ENCODE measurements around the gene NSG2. TPM values are rescaled to one million over a fixed set of nuclear protein-coding genes. Genes with fewer than 3 reads are reported as not detected.

NSG2 gene
- total and polyA plus RNA-seq, 3 experiments from 2014 or later, result not detected

- Mint-ChIP-seq H3K4me1 (no peaks in the 10 kb centered on the region), H3K27me3 (peaks cover 9% of the 10 kb centered on the region in 2 donors), H3K9me3 (peaks cover 10 to 22% (median 15%) of the 10 kb centered on the region in 5 donors), H3K36me3 (no peaks in the 10 kb centered on the region), H3K4me3 (no peak overlapping the region), H3K27ac (peak overlapping the region in 1 of 8 donors; percentile 83)
- H3K27me3 ChIP-seq (ENCODE audit: insufficient read depth, low read length, poor library complexity, severe bottlenecking), result no peaks in the 10 kb centered on the region
- H3K9me3 ChIP-seq (ENCODE audit: low read length), result no peaks in the 10 kb centered on the region
- ChIA-PET POLR2A (no interaction called here), CTCF (no interaction called here)
- H3K27ac ChIP-seq (ENCODE audit: low read depth, low read length), result no peak overlapping the region
- DNase-seq, result no peak
- H3K4me1 ChIP-seq (ENCODE audit: insufficient read depth, low read length), result no peaks in the 10 kb centered on the region
- H3K36me3 ChIP-seq (ENCODE audit: insufficient read depth, low read length), result no peaks in the 10 kb centered on the region
- no peak overlapping the region for H3K4me3 ChIP-seq (ENCODE audit: low read length)
Observed at GRCh38 chr5:174151599-174152181, 106.2 kb downstream of the NSG2 start.

DNA sequence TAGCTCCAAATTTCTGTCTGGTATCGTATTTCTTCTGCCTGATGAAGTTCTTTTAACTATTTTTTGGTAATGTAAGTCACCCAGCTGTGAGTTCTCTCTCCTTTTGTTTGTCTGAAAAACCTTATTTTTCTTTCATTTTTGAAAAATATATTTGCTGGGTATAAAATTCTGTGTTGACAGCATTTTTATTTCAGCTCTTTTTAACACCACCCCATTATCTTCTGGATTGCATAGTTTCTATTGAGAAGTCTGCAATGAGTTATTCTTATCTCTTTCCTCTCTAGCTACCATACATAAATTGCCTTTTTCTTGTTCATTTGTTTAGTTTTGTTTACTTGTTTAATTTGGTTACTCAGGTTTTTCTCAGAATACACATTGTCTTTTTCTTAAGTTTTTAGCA lies 109.1 kb downstream of the NSG2 start:
- Histone ChIP-seq H3K4me3 (ENCODE audit: low read length) (no peak overlapping the region), H3K4me1 (ENCODE audit: insufficient read depth, low read length) (no peaks in the 10 kb centered on the region), H3K9me3 (ENCODE audit: low read length) (no peaks in the 10 kb centered on the region), H3K27ac (ENCODE audit: low read depth, low read length) (no peak overlapping the region), H3K36me3 (ENCODE audit: insufficient read depth, low read length) (no peaks in the 10 kb centered on the region), H3K27me3 (ENCODE audit: insufficient read depth, low read length, poor library complexity, severe bottlenecking) (no peaks in the 10 kb centered on the region)
- POLR2A ChIA-PET, result no interaction called here
- Mint-ChIP-seq H3K4me3 (no peak overlapping the region), H3K27ac (no peak overlapping the region), H3K9me3 (peaks cover 10 to 29% (median 14%) of the 10 kb centered on the region in 5 donors), H3K4me1 (no peaks in the 10 kb centered on the region), H3K27me3 (peaks cover 0 to 3% of the 10 kb centered on the region in 2 donors), H3K36me3 (no peaks in the 10 kb centered on the region)
- DNase-seq, result no peak
- CTCF ChIA-PET, result no interaction called here

DNA sequence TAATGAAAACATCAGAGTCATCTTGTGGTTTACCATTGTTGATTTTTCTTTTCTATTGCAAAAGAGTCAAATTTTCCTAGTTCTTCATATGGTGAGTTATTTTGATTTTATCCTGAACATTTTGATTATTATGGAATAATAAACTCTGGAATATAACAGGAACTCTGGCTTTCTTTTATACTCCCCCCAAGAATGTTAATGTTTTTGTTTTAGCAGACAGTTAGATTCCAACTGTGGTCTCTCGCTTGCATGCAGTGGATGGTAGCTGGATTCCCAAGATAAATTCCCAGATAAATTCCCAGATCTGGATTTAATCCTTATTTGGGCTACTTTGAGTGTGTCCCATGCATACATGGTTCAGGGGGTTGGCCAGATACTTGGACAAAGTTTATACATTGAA lies 109.8 kb downstream of the NSG2 start:
- Mint-ChIP-seq H3K9me3 (peaks cover 10 to 29% (median 14%) of the 10 kb centered on the region in 5 donors), H3K27me3 (peaks cover 0 to 3% of the 10 kb centered on the region in 2 donors), H3K36me3 (no peaks in the 10 kb centered on the region), H3K4me1 (no peaks in the 10 kb centered on the region), H3K4me3 (no peak overlapping the region), H3K27ac (no peak overlapping the region)
- CTCF ChIA-PET, result no interaction called here
- H3K27ac ChIP-seq (ENCODE audit: low read depth, low read length), result no peak overlapping the region
- no peaks in the 10 kb centered on the region for H3K9me3 ChIP-seq (ENCODE audit: low read length)
- POLR2A ChIA-PET, result no interaction called here
- no peak for DNase-seq
- no peaks in the 10 kb centered on the region for H3K27me3 ChIP-seq (ENCODE audit: insufficient read depth, low read length, poor library complexity, severe bottlenecking)
- no peaks in the 10 kb centered on the region for H3K4me1 ChIP-seq (ENCODE audit: insufficient read depth, low read length)
- no peaks in the 10 kb centered on the region for H3K36me3 ChIP-seq (ENCODE audit: insufficient read depth, low read length)
- no peak overlapping the region for H3K4me3 ChIP-seq (ENCODE audit: low read length)

DNA sequence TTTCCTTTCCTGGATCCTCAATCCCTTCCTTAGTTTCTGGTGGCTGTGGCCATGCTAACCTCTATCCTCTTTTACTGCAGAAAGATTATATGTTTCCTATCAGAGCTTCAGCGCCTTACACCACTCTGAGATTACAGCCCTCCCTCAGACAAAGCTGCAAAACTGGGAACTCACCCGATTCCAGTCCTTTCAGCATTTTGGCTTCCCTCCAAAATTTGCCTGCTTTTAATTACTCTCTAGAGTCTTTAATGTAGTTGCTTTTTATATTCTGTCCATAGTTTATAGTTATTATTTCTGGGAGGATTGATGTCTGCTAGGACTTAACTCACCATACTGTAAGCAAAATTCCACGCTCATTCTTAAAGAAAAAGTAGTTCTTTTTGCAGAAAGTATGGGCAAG lies 110.2 kb downstream of the NSG2 start:
- Histone ChIP-seq H3K4me3 (ENCODE audit: low read length) (no peak overlapping the region), H3K4me1 (ENCODE audit: insufficient read depth, low read length) (no peaks in the 10 kb centered on the region), H3K9me3 (ENCODE audit: low read length) (no peaks in the 10 kb centered on the region), H3K36me3 (ENCODE audit: insufficient read depth, low read length) (no peaks in the 10 kb centered on the region), H3K27ac (ENCODE audit: low read depth, low read length) (no peak overlapping the region), H3K27me3 (ENCODE audit: insufficient read depth, low read length, poor library complexity, severe bottlenecking) (no peaks in the 10 kb centered on the region)
- Mint-ChIP-seq H3K36me3 (no peaks in the 10 kb centered on the region), H3K27me3 (peaks cover 0 to 3% of the 10 kb centered on the region in 2 donors), H3K4me3 (no peak overlapping the region), H3K27ac (no peak overlapping the region), H3K4me1 (no peaks in the 10 kb centered on the region), H3K9me3 (peaks cover 10 to 29% (median 14%) of the 10 kb centered on the region in 5 donors)
- CTCF ChIA-PET, result no interaction called here
- DNase-seq, result no peak
- POLR2A ChIA-PET, result no interaction called here

DNA sequence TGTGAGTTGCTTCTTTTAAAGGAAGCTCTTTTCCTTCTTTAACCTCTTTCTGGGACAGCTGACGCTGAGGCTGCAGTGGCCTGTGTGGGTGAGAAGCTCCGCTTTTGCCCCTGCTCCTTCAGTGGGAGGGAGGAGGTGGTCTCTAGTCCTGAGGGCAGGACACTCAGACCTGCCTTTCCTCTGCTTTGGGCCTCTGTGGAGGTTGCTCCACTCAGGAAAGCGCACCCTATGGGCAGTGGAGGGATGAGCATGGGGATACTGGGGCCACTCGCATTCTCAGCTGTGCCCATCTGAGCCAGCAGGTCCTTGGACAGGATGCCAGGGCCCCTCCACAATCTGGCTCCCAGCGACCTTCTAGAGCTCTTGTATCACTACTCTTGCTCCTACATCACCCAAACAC lies 111.5 kb downstream of the NSG2 start:
- no peak overlapping the region for H3K4me3 Mint-ChIP-seq
- POLR2A ChIA-PET, result no interaction called here
- CTCF ChIA-PET, result no interaction called here
- Histone ChIP-seq H3K4me1 (ENCODE audit: insufficient read depth, low read length) (no peaks in the 10 kb centered on the region), H3K27ac (ENCODE audit: low read depth, low read length) (no peak overlapping the region), H3K9me3 (ENCODE audit: low read length) (no peaks in the 10 kb centered on the region), H3K4me3 (ENCODE audit: low read length) (no peak overlapping the region), H3K27me3 (ENCODE audit: insufficient read depth, low read length, poor library complexity, severe bottlenecking) (no peaks in the 10 kb centered on the region), H3K36me3 (ENCODE audit: insufficient read depth, low read length) (no peaks in the 10 kb centered on the region)
- no peak overlapping the region for H3K27ac Mint-ChIP-seq
- no peaks in the 10 kb centered on the region for H3K4me1 Mint-ChIP-seq
- H3K9me3 Mint-ChIP-seq, result peaks cover 10 to 29% (median 14%) of the 10 kb centered on the region in 5 donors
- no peaks in the 10 kb centered on the region for H3K36me3 Mint-ChIP-seq
- H3K27me3 Mint-ChIP-seq, result peaks cover 0 to 3% of the 10 kb centered on the region in 2 donors
- DNase-seq, result no peak

Other genes with a start within 250 kb of the NSG2 start
- 10 to 100 TPM; 17.2 to 18.7 TPM for gene CPEB4, start 157.4 kb upstream of the NSG2 start, total RNA-seq
- 4.4 TPM for gene CPEB4, start 157.4 kb upstream of the NSG2 start, polyA plus RNA-seq
- not detected for gene C5orf47, start 56.5 kb upstream of the NSG2 start, total RNA-seq
- gene C5orf47, start 56.5 kb upstream of the NSG2 start, polyA plus RNA-seq, result not detected

Data from CD8-positive, alpha-beta memory T cell (primary cell).